IgD-negative memory B cell (primary cell): ENCODE measurements around the gene SLC18A3. TPM values are rescaled to one million over a fixed set of nuclear protein-coding genes. Genes with fewer than 3 reads are reported as not detected.
A peak's percentile ranks its signal among the peaks of the same experiment; 100 is the strongest.

Source experiments
- H3K27ac Mint-ChIP-seq, 3 donors: one replicate each; pipeline ENCODE4 v1.8.0; 2020 to 2022; ENCODE audit warnings: mild to moderate bottlenecking in 3 of 3, mixed read lengths in 3 of 3, moderate library complexity in 1 of 3
- H3K27me3 Mint-ChIP-seq: one replicate; pipeline ENCODE4 v1.8.0; 2021; ENCODE audit warnings: mixed read lengths
- H3K36me3 Mint-ChIP-seq: one replicate; pipeline ENCODE4 v1.8.0; 2020; ENCODE audit warnings: mild to moderate bottlenecking, mixed read lengths
- H3K4me1 Mint-ChIP-seq, 3 donors: one replicate each; pipeline ENCODE4 v1.8.0; 2020 to 2022; ENCODE audit warnings: mixed read lengths in 3 of 3, mild to moderate bottlenecking in 1 of 3
- H3K4me3 Mint-ChIP-seq, 4 donors: one replicate each; pipeline ENCODE4 v1.8.0; 2020 to 2022; ENCODE audit warnings: mild to moderate bottlenecking in 4 of 4, mixed read lengths in 4 of 4, moderate library complexity in 3 of 4
- H3K9me3 Mint-ChIP-seq, 3 donors: one replicate each; pipeline ENCODE4 v1.8.0; 2020 to 2021; ENCODE audit warnings: mixed read lengths in 3 of 3, mild to moderate bottlenecking in 1 of 3
- polyA plus RNA-seq: library from polyadenylated mRNA; unstranded; fragments of 300-500 nt; fragmentation: Illumina TruSeq; gene quantifications from one replicate; pipeline ENCODE4 v1.2.3, GENCODE V29; 2021

SLC18A3 gene
- not detected for polyA plus RNA-seq

DNA sequence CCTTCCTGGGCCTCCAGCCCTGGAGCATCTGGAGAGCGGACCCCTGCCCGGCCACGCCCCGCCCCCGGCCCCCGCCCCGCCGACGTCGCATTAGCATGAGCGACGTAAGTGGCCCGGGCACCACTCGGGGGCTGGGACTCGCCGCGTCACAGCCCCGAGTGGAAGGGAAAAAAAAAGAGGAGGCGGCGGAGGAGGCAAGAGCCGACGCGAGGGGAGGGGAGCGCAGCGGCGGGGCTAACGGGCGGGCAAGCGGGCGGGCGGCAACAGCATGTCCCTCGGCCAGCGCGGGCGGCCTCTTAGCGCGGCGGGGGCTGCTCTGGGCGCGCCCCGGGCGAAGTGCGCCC, at the start of gene SLC18A3:
TSS of gene SLC18A3 (plus strand) at position 197 of the 344 bp plus-strand sequence. CDS start 431 bp downstream, outside the sequence.
- Mint-ChIP-seq H3K27ac (no peak within 1 kb of the TSS), H3K4me3 (peak within 1 kb of the TSS in 1 of 4 donors; percentile 17), H3K36me3 (no peaks in the 10 kb centered on the region), H3K9me3 (peaks cover 0 to 6% (median 2%) of the 10 kb centered on the region in 3 donors), H3K27me3 (peaks cover 64% of the 10 kb centered on the region), H3K4me1 (peaks cover 9 to 13% (median 10%) of the 10 kb centered on the region in 3 donors)

DNA sequence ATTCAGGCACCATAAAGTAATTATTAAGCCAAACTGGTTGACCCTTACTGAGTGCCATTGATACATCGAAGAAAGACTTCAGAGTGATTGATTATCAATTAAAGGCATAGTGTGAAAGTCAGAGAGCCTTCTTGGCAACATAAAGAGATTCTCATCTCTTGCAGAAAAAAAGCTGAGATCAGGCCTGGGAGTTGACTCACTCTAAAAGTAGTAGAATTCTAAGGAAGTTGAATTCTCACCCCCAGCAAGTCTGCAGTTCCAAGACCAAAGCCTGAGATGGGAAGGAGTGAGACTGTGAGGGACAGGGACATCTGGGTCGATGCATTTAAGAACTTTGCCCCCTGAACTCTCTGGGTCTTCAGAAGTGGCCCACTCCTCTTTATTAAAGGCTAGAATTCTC, 49.6 kb upstream of the SLC18A3 start:
- H3K27ac Mint-ChIP-seq: no peak overlapping the region
- H3K36me3 Mint-ChIP-seq: peaks cover 4% of the 10 kb centered on the region
- peaks cover 12% of the 10 kb centered on the region for H3K27me3 Mint-ChIP-seq
- H3K4me1 Mint-ChIP-seq: no peaks in the 10 kb centered on the region
- peaks cover 2 to 7% (median 3%) of the 10 kb centered on the region in 3 donors for H3K9me3 Mint-ChIP-seq
- H3K4me3 Mint-ChIP-seq: no peak overlapping the region

DNA sequence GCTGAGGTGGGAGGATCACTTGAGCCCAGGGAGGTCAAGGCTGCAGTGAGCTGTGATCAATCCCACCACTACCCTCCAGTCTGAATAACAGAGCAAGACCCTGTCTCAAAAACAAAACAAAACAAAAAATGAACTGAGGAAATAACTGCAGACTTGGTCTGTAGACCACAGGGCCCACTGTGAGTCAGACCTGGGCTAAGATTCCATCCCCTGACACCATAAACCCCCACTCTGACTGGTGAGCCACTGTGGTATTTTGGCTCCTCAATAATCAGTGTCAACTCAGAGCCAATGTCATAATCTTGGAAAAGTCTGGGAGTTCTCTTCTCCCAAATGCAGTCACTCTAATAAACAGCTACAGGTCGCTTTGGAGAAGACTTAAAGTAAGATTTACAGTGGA, 47.2 kb upstream of the SLC18A3 start:
- H3K27me3 Mint-ChIP-seq: peaks cover 12% of the 10 kb centered on the region
- H3K36me3 Mint-ChIP-seq: peaks cover 3% of the 10 kb centered on the region
- peaks cover 2 to 8% (median 7%) of the 10 kb centered on the region in 3 donors for H3K4me1 Mint-ChIP-seq
- no peak overlapping the region for H3K4me3 Mint-ChIP-seq
- no peak overlapping the region for H3K27ac Mint-ChIP-seq
- peaks cover 5 to 7% (median 6%) of the 10 kb centered on the region in 3 donors for H3K9me3 Mint-ChIP-seq

DNA sequence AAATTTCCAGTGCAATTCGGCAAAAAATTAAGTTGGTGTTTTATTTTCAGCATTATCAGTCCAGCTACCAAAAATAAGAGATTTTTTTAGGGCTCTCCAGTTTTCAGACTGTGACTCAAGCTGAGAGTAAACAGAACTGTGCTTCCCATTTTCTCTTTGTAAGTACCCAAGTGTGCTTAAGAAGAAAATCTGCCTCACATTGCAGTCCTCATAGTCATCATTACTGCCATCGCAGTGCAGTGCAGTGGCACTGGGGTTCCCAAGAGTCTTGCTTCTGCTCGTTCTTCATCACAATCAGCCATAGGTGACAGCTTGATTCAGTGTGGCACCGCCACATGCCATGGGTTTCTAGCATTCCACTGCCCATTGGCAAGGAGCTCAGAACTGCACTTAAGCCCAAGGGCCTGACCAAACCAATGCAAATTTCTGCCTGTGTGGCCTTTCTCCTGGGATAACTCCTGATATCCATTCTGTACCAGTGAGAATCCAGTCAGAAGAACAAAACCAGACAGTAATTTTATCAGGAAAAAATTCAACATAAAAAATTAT, 45.6 kb upstream of the SLC18A3 start:
- peaks cover 10% of the 10 kb centered on the region for H3K27me3 Mint-ChIP-seq
- no peak overlapping the region for H3K4me3 Mint-ChIP-seq
- H3K9me3 Mint-ChIP-seq: peaks cover 10 to 15% (median 10%) of the 10 kb centered on the region in 3 donors
- H3K36me3 Mint-ChIP-seq: no peaks in the 10 kb centered on the region
- no peak overlapping the region for H3K27ac Mint-ChIP-seq
- peaks cover 7 to 19% (median 18%) of the 10 kb centered on the region in 3 donors for H3K4me1 Mint-ChIP-seq

DNA sequence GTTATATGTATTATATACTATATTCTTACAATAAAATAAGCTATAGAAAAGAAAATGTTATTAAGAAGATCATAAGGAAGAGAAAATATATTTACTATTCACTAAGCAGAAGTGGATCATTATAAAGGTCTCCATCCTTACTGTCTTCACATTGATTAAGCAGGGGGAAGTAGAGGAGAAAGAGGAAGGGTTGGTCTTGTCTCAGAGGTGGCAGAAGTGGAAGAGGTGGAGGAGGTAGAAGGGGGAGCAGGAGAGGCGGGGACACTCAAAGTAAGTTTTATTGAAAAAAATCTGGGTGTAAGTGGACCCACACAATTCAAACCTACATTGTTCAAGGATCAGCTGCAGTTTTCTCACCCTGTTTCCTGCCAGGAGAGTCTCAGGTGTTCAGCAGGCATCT, 42.3 kb upstream of the SLC18A3 start:
- H3K27me3 Mint-ChIP-seq: peaks cover 7% of the 10 kb centered on the region
- H3K27ac Mint-ChIP-seq: no peak overlapping the region
- peaks cover 10 to 15% (median 10%) of the 10 kb centered on the region in 3 donors for H3K9me3 Mint-ChIP-seq
- no peaks in the 10 kb centered on the region for H3K36me3 Mint-ChIP-seq
- peaks cover 7 to 19% (median 18%) of the 10 kb centered on the region in 3 donors for H3K4me1 Mint-ChIP-seq
- H3K4me3 Mint-ChIP-seq: peak overlapping the region in 2 of 4 donors; percentile 35 to 73

DNA sequence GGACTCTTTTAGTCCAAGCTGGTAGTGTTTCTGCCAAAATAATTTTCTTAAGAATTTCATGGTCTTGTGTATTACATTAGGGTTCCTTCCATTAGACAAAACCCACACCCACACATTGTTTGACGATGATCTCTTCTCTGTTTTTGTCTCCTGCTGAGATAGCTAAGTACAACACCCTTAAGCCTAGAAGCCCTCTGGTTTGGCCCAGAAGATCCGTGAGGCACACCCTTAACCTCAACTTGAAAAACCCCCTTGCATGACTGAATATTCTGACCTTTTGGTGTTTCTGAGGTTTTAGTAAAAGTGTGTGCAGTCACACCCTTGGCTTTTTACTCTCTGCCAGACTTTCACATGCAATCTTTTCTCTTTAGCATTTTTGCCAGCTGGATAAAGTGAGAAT, 41.9 kb upstream of the SLC18A3 start:
- H3K9me3 Mint-ChIP-seq: peaks cover 10 to 15% (median 10%) of the 10 kb centered on the region in 3 donors
- H3K27me3 Mint-ChIP-seq: peaks cover 5% of the 10 kb centered on the region
- peak overlapping the region in 1 of 4 donors; percentile 73 for H3K4me3 Mint-ChIP-seq
- H3K27ac Mint-ChIP-seq: no peak overlapping the region
- no peaks in the 10 kb centered on the region for H3K36me3 Mint-ChIP-seq
- H3K4me1 Mint-ChIP-seq: peaks cover 7 to 19% (median 18%) of the 10 kb centered on the region in 3 donors

DNA sequence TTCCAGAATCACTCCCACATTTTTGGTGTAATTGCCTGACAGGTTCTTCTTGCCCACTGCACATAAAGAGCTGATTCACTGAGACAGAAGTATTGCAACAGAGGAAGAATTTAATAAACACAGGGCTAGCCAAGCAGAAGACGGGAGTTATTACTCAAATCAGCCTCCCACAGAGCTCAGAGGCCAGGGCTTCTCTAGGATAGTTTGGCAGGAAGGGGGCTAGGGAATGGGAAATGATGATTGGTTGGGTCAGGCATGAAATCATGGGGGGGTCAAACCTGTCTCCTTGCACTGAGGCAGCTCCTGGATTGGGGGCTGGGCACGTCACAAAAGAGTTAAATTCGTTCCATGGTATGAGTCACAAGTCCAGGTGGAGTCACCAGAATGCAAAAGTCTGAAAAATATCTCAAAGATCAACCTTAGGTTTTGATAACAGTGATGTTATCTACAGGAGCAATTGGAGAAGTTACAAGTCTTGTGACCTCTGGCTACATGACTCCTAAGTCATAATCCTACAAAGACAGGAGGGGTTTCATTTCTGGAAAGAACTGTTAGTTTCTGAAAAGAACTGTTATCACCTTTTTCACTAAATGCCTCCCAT, 41.0 kb upstream of the SLC18A3 start:
- peaks cover 6% of the 10 kb centered on the region for H3K27me3 Mint-ChIP-seq
- H3K4me3 Mint-ChIP-seq: no peak overlapping the region
- peaks cover 8 to 15% (median 10%) of the 10 kb centered on the region in 3 donors for H3K9me3 Mint-ChIP-seq
- H3K27ac Mint-ChIP-seq: no peak overlapping the region
- peaks cover 7 to 19% (median 18%) of the 10 kb centered on the region in 3 donors for H3K4me1 Mint-ChIP-seq
- H3K36me3 Mint-ChIP-seq: no peaks in the 10 kb centered on the region

DNA sequence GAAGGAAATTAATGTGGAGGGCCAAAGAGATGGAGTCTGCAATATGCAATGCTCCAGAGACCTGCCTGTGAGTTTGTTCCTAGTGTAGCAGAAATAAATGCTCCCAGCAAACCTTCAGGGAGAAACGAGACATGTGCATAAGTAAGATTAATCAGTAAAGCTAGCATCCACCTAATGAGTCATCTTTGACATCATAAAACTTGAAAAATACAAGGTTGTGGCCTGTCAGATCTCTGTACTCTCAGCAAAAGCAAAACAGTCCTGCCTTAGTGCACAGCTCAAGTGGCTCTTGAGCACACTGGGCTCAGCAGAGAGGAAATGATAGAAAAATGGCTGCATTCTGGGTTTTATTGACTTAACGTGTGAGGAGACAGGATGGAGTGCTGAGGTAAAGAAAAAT, 38.7 kb upstream of the SLC18A3 start:
- peaks cover 2% of the 10 kb centered on the region for H3K36me3 Mint-ChIP-seq
- H3K9me3 Mint-ChIP-seq: peaks cover 8 to 15% (median 10%) of the 10 kb centered on the region in 3 donors
- H3K27me3 Mint-ChIP-seq: peaks cover 6% of the 10 kb centered on the region
- H3K27ac Mint-ChIP-seq: no peak overlapping the region
- H3K4me3 Mint-ChIP-seq: no peak overlapping the region
- H3K4me1 Mint-ChIP-seq: peaks cover 7 to 19% (median 16%) of the 10 kb centered on the region in 3 donors

DNA sequence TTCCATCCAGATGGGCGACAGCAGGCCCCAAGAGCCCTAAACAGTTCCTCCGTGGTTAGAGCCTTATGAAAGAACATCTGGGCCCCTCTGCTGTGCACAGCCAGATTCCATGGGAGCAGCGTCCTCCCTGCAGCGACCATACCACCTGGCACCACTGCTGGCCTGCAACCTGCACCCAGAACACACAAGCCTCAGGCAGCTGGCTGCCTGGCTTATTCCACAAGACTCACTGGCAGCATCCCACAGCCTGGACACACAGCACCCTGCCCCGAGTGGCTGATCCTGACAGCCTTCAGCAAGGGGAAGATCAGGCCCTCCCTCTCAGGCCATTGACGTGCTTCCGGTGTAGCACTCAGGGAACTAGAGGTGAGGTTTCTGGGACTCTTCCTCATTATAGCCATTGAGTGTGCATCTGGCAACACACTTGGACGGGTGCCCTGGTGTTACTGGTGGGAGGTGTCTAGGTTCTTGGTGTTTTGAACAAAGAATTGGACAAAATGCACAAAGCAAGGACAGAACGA, 37.5 kb upstream of the SLC18A3 start:
- H3K36me3 Mint-ChIP-seq: peaks cover 2% of the 10 kb centered on the region
- H3K27ac Mint-ChIP-seq: peak overlapping the region in 1 of 3 donors; percentile 37
- peaks cover 7 to 14% (median 13%) of the 10 kb centered on the region in 3 donors for H3K4me1 Mint-ChIP-seq
- H3K4me3 Mint-ChIP-seq: no peak overlapping the region
- H3K27me3 Mint-ChIP-seq: peaks cover 6% of the 10 kb centered on the region
- peaks cover 4 to 8% (median 5%) of the 10 kb centered on the region in 3 donors for H3K9me3 Mint-ChIP-seq

DNA sequence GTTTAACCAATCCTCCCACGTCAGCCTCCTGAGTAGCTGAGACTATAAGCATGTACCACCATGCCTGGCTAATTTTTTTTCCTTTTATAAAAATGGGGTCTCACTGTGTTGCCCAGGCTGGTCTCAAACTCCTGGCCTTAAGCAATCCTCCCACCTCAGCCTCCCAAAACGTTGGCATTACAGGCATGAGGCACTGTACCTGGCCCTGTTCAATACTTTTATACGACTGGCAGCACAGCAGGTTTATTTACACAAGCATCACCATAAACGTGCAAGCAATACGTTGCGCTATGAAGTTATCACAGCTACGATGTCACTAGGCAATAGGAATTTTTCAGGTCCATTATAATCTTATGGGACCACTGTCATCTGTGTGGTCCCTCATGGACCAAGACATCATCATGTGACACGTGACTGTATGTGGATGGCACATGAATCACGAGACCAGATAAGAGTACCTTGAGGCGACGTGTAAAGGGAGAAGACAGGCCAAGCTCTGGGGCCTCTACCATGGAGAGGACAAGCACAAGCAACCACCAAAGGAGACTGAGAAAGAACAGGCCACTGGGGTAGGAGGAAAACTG, 34.5 kb upstream of the SLC18A3 start:
- no peak overlapping the region for H3K27ac Mint-ChIP-seq
- H3K36me3 Mint-ChIP-seq: peaks cover 2% of the 10 kb centered on the region
- H3K4me3 Mint-ChIP-seq: no peak overlapping the region
- no peaks in the 10 kb centered on the region for H3K9me3 Mint-ChIP-seq
- H3K27me3 Mint-ChIP-seq: peaks cover 6% of the 10 kb centered on the region
- no peaks in the 10 kb centered on the region for H3K4me1 Mint-ChIP-seq

DNA sequence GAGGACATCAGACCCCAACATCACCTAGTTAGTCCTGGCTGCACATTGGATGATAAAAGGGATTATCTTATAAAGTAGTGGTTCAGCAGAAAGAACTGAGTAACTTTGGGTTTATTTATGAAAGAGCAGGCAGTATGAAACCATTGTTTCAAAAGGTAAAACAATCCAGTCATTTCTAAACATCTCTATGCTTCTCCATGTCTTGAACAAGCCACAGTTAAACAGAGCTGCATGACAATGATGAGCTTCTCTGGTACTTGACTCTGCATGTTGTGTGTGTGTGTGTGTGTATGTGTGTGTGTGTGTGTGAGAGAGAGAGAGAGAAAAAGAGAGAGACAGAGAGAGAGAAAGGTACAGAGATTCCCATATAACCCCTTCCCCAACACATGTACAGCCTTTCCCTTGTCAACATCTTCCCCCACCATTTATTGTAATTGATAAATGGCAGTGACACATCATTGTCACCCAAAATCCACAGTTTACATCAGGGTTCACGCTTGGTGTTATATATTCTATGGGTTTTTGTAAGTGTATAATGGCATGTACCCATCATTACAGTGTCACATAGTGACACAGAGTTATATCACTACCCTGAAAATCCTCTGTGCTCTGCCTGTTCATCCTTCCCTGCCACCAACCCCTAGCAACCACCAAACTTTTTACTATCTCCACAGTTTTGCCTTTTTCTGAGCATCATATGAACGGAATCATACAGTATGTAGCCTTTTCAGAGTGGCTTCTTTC, 32.8 kb upstream of the SLC18A3 start:
- Mint-ChIP-seq H3K9me3 (no peaks in the 10 kb centered on the region), H3K36me3 (peaks cover 2% of the 10 kb centered on the region), H3K4me3 (no peak overlapping the region), H3K4me1 (peaks cover 0 to 3% (median 3%) of the 10 kb centered on the region in 3 donors), H3K27ac (no peak overlapping the region), H3K27me3 (peaks cover 12% of the 10 kb centered on the region)

DNA sequence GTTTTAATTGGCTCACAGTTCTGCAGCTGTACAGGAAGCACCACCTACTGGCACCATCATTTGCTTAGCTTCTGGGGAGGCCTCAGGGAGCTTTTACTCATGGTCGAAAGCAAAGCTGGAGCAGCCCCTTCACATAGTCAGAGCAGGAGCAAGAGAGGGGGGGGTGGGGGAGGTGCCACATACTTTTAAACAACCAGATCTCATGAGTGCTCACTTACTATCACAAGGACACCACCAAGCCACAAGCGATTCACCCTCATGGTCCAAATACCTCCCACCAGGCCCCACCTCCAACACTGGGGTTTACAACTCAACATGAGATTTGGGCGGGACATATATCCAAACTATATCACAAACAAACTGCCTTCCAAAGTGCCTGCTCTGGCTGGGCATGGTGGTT, 31.7 kb upstream of the SLC18A3 start:
- H3K27me3 Mint-ChIP-seq: peaks cover 14% of the 10 kb centered on the region
- peaks cover 2% of the 10 kb centered on the region for H3K36me3 Mint-ChIP-seq
- H3K4me3 Mint-ChIP-seq: no peak overlapping the region
- peaks cover 0 to 1% (median 0%) of the 10 kb centered on the region in 3 donors for H3K9me3 Mint-ChIP-seq
- peaks cover 0 to 3% (median 3%) of the 10 kb centered on the region in 3 donors for H3K4me1 Mint-ChIP-seq
- H3K27ac Mint-ChIP-seq: no peak overlapping the region

DNA sequence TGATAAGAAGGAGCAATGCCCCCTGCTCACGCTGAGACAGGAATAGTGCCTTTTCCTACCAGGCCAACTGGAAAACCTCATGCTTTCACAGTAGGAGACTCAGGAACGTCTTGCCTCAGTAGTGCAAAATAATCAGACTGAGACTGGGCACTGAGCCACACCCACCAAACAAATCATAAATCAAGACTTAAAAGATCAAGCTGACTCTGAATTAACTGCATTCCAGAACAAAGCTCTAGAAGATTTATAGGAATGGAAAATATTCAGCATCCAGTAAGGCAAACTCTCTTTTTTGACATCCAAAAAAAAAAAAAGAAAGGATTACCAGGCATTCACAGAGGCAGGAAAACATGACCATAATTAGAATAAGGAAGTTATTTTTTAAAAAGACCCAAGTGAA, 30.5 kb upstream of the SLC18A3 start:
- H3K36me3 Mint-ChIP-seq: peaks cover 2% of the 10 kb centered on the region
- H3K4me1 Mint-ChIP-seq: peaks cover 0 to 3% (median 3%) of the 10 kb centered on the region in 3 donors
- peaks cover 14% of the 10 kb centered on the region for H3K27me3 Mint-ChIP-seq
- no peak overlapping the region for H3K27ac Mint-ChIP-seq
- peaks cover 0 to 1% (median 0%) of the 10 kb centered on the region in 3 donors for H3K9me3 Mint-ChIP-seq
- H3K4me3 Mint-ChIP-seq: no peak overlapping the region

DNA sequence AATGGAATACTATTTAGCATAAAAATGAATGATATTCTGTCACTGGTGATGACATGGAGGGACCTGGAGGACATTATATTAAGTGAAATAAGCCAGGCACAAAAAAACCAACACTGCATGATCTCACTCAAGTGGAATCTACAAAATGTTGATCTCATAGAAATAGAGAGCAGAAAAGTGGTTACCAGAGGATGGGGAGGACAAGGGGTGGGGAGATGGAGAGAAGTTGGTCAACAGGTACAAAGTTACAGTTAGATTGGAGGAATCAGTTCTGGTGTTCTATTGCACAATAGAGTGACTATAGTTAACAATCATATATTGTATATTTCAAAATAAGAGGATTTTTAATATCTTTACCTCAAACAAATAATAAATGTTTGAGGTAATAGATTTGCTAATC, 24.7 kb upstream of the SLC18A3 start:
- H3K4me1 Mint-ChIP-seq: peaks cover 0 to 3% (median 3%) of the 10 kb centered on the region in 3 donors
- no peaks in the 10 kb centered on the region for H3K36me3 Mint-ChIP-seq
- peaks cover 3 to 15% (median 3%) of the 10 kb centered on the region in 3 donors for H3K9me3 Mint-ChIP-seq
- peaks cover 10% of the 10 kb centered on the region for H3K27me3 Mint-ChIP-seq
- no peak overlapping the region for H3K4me3 Mint-ChIP-seq
- no peak overlapping the region for H3K27ac Mint-ChIP-seq

DNA sequence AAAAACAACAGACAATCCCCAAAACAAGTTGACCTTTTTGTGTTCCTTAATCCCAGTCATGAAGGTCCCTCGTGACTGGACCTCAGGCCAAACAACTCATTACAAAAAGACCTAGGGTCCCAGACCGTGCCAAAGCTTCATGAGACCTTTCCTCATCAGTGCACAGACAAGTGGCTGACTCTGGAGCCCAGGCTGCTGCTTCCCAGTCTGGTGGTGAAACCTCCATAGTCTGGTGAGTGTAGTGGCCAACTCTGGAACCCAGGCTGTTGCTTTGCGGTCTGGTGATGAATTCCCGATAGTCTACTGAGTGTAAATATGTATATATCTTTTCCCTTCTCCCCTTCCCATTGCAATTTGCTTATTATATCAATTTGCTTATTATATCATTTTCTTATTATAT, 22.1 kb upstream of the SLC18A3 start:
- Mint-ChIP-seq H3K27ac (no peak overlapping the region), H3K36me3 (no peaks in the 10 kb centered on the region), H3K27me3 (peaks cover 6% of the 10 kb centered on the region), H3K4me1 (peaks cover 0 to under 1% (median under 1%) of the 10 kb centered on the region in 3 donors), H3K9me3 (peaks cover 2 to 15% (median 3%) of the 10 kb centered on the region in 3 donors), H3K4me3 (no peak overlapping the region)
